Natural killer cell (primary cell): Measurements from ENCODE around the gene MUC4. TPM values are rescaled to one million over a fixed set of nuclear protein-coding genes. Genes with fewer than 3 reads are reported as not detected.

Experiments
- ATAC-seq, 3 donors: fragments of 150-1000 bp in 2 of 3; fragments of 200-7000 bp in 1 of 3; cut with Tn5 transposase; 1 replicate in 1 of 3; 2 replicates in 2 of 3; pipeline ENCODE4 v1.10.0; 2021; ENCODE audit warnings: mild to moderate bottlenecking in 2 of 3, moderate library complexity in 2 of 3
- DNase-seq, 2 donors: peaks; one replicate each; pipeline versions ENCODE4 v3.0.0 to v3.0.0-alpha.2; 2013 to 2021; ENCODE audit warnings: mixed read lengths in 1 of 2
- H3K27ac ChIP-seq: one replicate; pipeline ENCODE4 v1.5.1; 2013; ENCODE audit warnings: mild to moderate bottlenecking, low read length
- H3K27me3 ChIP-seq: one replicate; pipeline ENCODE4 v1.6.1; 2013; ENCODE audit warnings: low read length; ENCODE audit not compliant: control insufficient read depth, insufficient read depth
- H3K36me3 ChIP-seq: one replicate; pipeline ENCODE4 v1.6.1; 2013; ENCODE audit warnings: low read length; ENCODE audit not compliant: control insufficient read depth, insufficient read depth
- H3K4me1 ChIP-seq: one replicate; pipeline ENCODE4 v1.6.1; 2013; ENCODE audit warnings: low read length; ENCODE audit not compliant: control insufficient read depth, insufficient read depth
- H3K4me3 ChIP-seq: one replicate; pipeline ENCODE4 v1.5.1; 2013; ENCODE audit warnings: low read length
- H3K9me3 ChIP-seq: one replicate; pipeline ENCODE4 v1.6.1; 2013; ENCODE audit warnings: low read length; ENCODE audit not compliant: control insufficient read depth, insufficient read depth
- H3K27ac Mint-ChIP-seq, 2 donors: one replicate each; pipeline ENCODE4 v1.8.0; 2022; ENCODE audit warnings: mild to moderate bottlenecking in 2 of 2, mixed read lengths in 2 of 2, moderate library complexity in 1 of 2
- H3K27me3 Mint-ChIP-seq, 2 donors: one replicate each; pipeline ENCODE4 v1.8.0; 2022; ENCODE audit warnings: low read depth in 2 of 2, mixed read lengths in 2 of 2
- H3K36me3 Mint-ChIP-seq: one replicate; pipeline ENCODE4 v1.8.0; 2022; ENCODE audit warnings: mixed read lengths
- H3K4me1 Mint-ChIP-seq, 2 donors: one replicate each; pipeline ENCODE4 v1.8.0; 2022; ENCODE audit warnings: mixed read lengths in 2 of 2
- H3K4me3 Mint-ChIP-seq: one replicate; pipeline ENCODE4 v1.8.0; 2022; ENCODE audit warnings: mild to moderate bottlenecking, moderate library complexity, mixed read lengths
- H3K9me3 Mint-ChIP-seq, 2 donors: one replicate each; pipeline ENCODE4 v1.8.0; 2022; ENCODE audit warnings: mixed read lengths in 2 of 2
- WGBS: methylation state at CpG from one replicate; pipeline ENCODE4 v1.1.7; 2013; ENCODE audit warnings: missing lambda C conversion rate; ENCODE audit not compliant: insufficient coverage; 5-methylcytosine and 5-hydroxymethylcytosine counted together
- intact Hi-C: fragments of 100-400 bp; cut with micrococcal nuclease; formaldehyde crosslinking; loops from one replicate; pipeline ENCODE4 v1.14.2; 2022
- total RNA-seq, 4 donors: library from RNA; stranded (reverse); fragments of 120-200 nt in 1 of 4; gene quantifications; one replicate each; pipeline versions ENCODE4 v1.2.3 to v1.2.4, GENCODE V29; 2013 to 2022
- TF ChIP-seq, protein P1 (sequence below): fragments of 200-600 bp; IDR thresholded peaks from one replicate; pipeline ENCODE4 v1.8.0; 2022; ENCODE audit warnings: antibody characterized with exemption

The MUC4 gene
- total RNA-seq, 3 donors from 2014 or later (not counting 1 experiment from before 2014, with no cell fraction given): 0.05 to 1.7 (median 0.38) TPM

DNA sequence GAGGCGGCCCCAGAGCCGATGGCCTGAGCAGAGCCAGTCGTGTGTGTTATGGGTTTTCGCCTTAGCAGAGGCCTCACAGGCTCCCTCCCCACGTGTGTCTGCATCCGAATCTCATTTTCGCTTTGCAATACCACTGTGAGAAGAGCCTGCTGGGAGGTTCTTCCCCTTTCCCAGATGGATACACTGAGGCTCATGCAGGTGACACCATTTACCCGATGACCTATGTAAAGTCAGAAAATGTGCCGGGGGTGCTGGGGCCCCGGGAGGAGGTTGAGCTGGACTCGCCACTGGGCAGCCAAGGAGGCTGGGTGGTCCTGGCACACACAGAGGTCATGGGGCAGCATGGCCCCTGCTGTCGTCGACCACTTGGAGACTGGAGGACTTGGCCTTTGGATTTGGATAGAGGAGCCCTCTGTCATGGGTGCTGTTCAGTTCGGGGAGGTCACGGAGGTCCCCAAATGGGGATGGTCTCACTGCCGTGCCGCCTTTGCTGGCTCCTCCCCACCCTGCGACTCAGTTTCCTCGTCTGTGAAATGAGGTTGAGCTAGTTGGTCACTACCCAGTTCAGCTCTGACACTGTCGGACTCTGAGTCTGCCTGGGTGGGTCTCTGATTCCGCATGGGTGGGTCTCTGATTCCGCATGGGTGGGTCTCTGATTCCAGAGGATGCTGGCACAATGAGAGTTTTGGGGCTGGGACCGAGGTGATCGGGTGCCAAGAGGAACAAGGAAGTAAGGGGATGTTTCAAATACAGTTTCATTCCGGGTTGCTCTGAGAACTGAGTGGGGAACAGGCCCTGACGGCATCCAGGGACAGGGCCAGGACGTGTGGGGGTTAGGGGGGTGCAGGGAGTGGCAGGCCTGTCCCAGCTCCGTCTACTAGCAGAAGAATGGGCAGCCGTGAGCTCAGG lies 23.2 kb upstream of the MUC4 start:
- no peaks in the 10 kb centered on the region for H3K27me3 Mint-ChIP-seq
- H3K27ac Mint-ChIP-seq: no peak overlapping the region
- no peaks in the 10 kb centered on the region for H3K9me3 Mint-ChIP-seq
- Histone ChIP-seq H3K27me3 (no peaks in the 10 kb centered on the region), H3K4me1 (no peaks in the 10 kb centered on the region), H3K9me3 (no peaks in the 10 kb centered on the region), H3K27ac (no peak overlapping the region), H3K4me3 (no peak overlapping the region), H3K36me3 (no peaks in the 10 kb centered on the region)
- H3K4me1 Mint-ChIP-seq: peaks cover 0 to 4% of the 10 kb centered on the region in 2 donors
- H3K4me3 Mint-ChIP-seq: no peak overlapping the region
- DNase-seq (no peak), ATAC-seq (no peak)
- intact Hi-C loops: no loop called here
- TF ChIP-seq, protein P1, sequence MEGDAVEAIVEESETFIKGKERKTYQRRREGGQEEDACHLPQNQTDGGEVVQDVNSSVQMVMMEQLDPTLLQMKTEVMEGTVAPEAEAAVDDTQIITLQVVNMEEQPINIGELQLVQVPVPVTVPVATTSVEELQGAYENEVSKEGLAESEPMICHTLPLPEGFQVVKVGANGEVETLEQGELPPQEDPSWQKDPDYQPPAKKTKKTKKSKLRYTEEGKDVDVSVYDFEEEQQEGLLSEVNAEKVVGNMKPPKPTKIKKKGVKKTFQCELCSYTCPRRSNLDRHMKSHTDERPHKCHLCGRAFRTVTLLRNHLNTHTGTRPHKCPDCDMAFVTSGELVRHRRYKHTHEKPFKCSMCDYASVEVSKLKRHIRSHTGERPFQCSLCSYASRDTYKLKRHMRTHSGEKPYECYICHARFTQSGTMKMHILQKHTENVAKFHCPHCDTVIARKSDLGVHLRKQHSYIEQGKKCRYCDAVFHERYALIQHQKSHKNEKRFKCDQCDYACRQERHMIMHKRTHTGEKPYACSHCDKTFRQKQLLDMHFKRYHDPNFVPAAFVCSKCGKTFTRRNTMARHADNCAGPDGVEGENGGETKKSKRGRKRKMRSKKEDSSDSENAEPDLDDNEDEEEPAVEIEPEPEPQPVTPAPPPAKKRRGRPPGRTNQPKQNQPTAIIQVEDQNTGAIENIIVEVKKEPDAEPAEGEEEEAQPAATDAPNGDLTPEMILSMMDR: no peak
- WGBS: 88% methylated on average over 29 of the region's 29 CpGs
- H3K36me3 Mint-ChIP-seq: no peaks in the 10 kb centered on the region

DNA sequence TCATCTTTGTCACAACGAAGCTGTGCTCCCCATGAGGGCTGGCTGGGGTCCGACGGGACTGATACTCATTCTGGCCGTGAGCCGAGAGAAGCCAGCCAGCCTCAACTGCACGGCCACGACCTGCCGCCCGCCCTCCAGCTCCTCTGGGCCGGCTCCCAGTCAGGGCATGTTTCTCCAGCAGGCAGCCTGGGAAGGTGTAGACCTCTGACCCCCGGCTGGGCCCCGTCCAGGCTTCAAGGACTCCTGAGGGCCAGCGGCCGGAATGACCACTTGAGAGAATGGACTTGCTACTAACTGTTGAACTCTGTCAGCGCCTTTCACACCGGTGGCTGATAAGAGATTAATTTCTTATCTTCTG lies 18.1 kb upstream of the MUC4 start:
- Mint-ChIP-seq H3K27ac (no peak overlapping the region), H3K4me1 (peaks cover 0 to 4% of the 10 kb centered on the region in 2 donors), H3K27me3 (no peaks in the 10 kb centered on the region), H3K4me3 (no peak overlapping the region), H3K9me3 (no peaks in the 10 kb centered on the region), H3K36me3 (no peaks in the 10 kb centered on the region)
- no peak for DNase-seq
- Histone ChIP-seq H3K27me3 (no peaks in the 10 kb centered on the region), H3K9me3 (no peaks in the 10 kb centered on the region), H3K4me3 (no peak overlapping the region), H3K27ac (no peak overlapping the region), H3K36me3 (no peaks in the 10 kb centered on the region), H3K4me1 (no peaks in the 10 kb centered on the region)
- TF ChIP-seq, protein P1: no peak
- intact Hi-C loops: no loop called here
- WGBS: 92% methylated on average over 14 of the region's 16 CpGs
- ATAC-seq: no peak

DNA sequence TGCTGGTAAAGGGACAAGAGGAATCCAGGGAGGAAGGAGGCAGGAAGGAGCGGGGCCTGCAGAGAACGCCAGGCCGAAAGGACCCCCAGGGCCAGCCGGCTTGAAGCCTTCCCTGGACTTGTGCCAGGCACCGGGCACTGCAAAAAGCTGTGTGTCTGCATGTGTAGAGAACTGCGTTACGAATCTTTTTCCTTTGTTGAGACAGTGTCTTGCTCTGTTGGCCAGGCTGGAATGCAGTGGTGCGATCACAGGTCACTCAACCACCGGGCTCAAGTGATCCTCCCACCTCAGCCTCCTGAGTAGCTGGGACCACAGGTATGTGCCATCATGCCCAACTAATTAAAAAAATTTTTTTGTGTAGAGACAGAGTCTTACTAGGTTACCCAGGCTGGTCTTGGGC lies 17.0 kb upstream of the MUC4 start:
- ATAC-seq (no peak), DNase-seq (no peak)
- Mint-ChIP-seq H3K4me3 (no peak overlapping the region), H3K27ac (no peak overlapping the region), H3K27me3 (no peaks in the 10 kb centered on the region), H3K36me3 (no peaks in the 10 kb centered on the region), H3K4me1 (peaks cover 0 to 4% of the 10 kb centered on the region in 2 donors), H3K9me3 (no peaks in the 10 kb centered on the region)
- Histone ChIP-seq H3K9me3 (no peaks in the 10 kb centered on the region), H3K4me1 (no peaks in the 10 kb centered on the region), H3K27ac (no peak overlapping the region), H3K36me3 (no peaks in the 10 kb centered on the region), H3K27me3 (no peaks in the 10 kb centered on the region), H3K4me3 (no peak overlapping the region)
- 91% methylated on average over 9 of the region's 9 CpGs for WGBS
- TF ChIP-seq, protein P1: no peak
- intact Hi-C loops: no loop called here
